ENCODE measurements around the gene ZBTB11. TPM values are rescaled to one million over a fixed set of nuclear protein-coding genes. Genes with fewer than 3 reads are reported as not detected.

ZBTB11 gene
- total RNA-seq, 1 experiment from 2014 or later, result 36.5 TPM

DNA sequence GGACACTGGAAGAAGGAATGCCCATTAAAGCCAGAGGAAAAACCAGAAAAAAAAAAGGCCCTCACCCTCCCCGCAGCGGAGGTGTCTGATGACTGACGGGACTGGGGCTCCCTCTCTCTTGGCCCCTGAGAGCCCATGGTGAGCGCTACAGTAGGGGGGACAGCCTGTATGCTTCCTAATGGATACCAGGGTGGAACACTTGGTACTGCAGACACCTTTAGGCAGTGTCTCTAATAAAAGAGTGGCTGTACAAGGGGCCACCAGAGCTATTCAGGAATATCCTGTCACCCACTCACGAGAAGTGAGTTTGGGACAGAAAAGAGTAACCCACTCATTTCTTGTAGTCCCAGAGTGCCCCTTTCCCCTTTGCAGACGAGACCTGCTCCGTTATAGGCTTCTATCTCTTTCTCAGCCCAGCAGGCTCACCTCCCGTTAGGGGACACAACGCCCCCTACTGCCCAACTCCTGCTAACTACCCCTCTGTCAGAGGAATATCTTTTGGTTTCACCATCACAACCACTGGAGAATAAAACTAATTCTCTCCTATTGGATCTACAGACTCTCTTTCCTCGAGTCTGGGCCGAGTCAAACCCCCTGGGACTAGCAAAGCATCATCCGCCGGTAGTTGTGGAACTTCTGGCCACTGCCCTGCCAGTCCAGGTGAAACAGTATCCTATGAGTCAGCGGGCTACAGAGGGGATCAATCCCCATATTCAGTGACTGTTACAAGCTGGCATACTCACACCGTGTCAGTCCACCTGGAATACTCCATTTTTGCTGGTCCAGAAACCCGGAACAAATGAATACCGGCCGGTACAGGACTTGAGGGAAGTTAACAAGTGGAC, 40.8 kb downstream of the ZBTB11 start:
- Mint-ChIP-seq H3K4me3 (ENCODE audit: low read depth, unreplicated experiment) (no peak overlapping the region), H3K27ac (ENCODE audit: unreplicated experiment) (no peak overlapping the region), H3K9me3 (ENCODE audit: low read depth, unreplicated experiment) (no peaks in the 10 kb centered on the region), H3K27me3 (ENCODE audit: unreplicated experiment) (no peaks in the 10 kb centered on the region), H3K4me1 (ENCODE audit: low read depth, unreplicated experiment) (no peaks in the 10 kb centered on the region), H3K36me3 (ENCODE audit: insufficient read depth, unreplicated experiment) (no peaks in the 10 kb centered on the region)
- BruUV-seq (replicated peaks), result no TSS peak
- CTCF ChIA-PET, result no interaction called here
- peak; percentile 21 for TF ChIP-seq CTCF (IDR thresholded peaks at IDR 0.05; ENCODE audit: unreplicated experiment)
- intact Hi-C loops (cut with micrococcal nuclease; ENCODE audit: unreplicated experiment), result no loop called here
- peak; percentile 64 for DNase-seq

GRCh38 chr3:101635345-101635744, 41.6 kb downstream of the ZBTB11 start:
- TF ChIP-seq CTCF (IDR thresholded peaks at IDR 0.05; ENCODE audit: unreplicated experiment), result no peak
- no peaks in the 10 kb centered on the region for H3K36me3 Mint-ChIP-seq (ENCODE audit: insufficient read depth, unreplicated experiment)
- intact Hi-C loops (cut with micrococcal nuclease; ENCODE audit: unreplicated experiment), result no loop called here
- H3K4me3 Mint-ChIP-seq (ENCODE audit: low read depth, unreplicated experiment), result no peak overlapping the region
- no peaks in the 10 kb centered on the region for H3K27me3 Mint-ChIP-seq (ENCODE audit: unreplicated experiment)
- no peak overlapping the region for H3K27ac Mint-ChIP-seq (ENCODE audit: unreplicated experiment)
- H3K9me3 Mint-ChIP-seq (ENCODE audit: low read depth, unreplicated experiment), result no peaks in the 10 kb centered on the region
- H3K4me1 Mint-ChIP-seq (ENCODE audit: low read depth, unreplicated experiment), result no peaks in the 10 kb centered on the region
- DNase-seq, result no peak
- CTCF ChIA-PET, result no interaction called here
- no TSS peak for BruUV-seq (replicated peaks)

GRCh38 chr3:101634591-101635196, 42.2 kb downstream of the ZBTB11 start:
- no peak for TF ChIP-seq CTCF (IDR thresholded peaks at IDR 0.05; ENCODE audit: unreplicated experiment)
- intact Hi-C loops (cut with micrococcal nuclease; ENCODE audit: unreplicated experiment), result no loop called here
- Mint-ChIP-seq H3K27ac (ENCODE audit: unreplicated experiment) (no peak overlapping the region), H3K27me3 (ENCODE audit: unreplicated experiment) (no peaks in the 10 kb centered on the region), H3K36me3 (ENCODE audit: insufficient read depth, unreplicated experiment) (no peaks in the 10 kb centered on the region), H3K4me3 (ENCODE audit: low read depth, unreplicated experiment) (no peak overlapping the region), H3K4me1 (ENCODE audit: low read depth, unreplicated experiment) (no peaks in the 10 kb centered on the region), H3K9me3 (ENCODE audit: low read depth, unreplicated experiment) (no peaks in the 10 kb centered on the region)
- CTCF ChIA-PET, result no interaction called here
- DNase-seq, result no peak
- no TSS peak for BruUV-seq (replicated peaks)

DNA sequence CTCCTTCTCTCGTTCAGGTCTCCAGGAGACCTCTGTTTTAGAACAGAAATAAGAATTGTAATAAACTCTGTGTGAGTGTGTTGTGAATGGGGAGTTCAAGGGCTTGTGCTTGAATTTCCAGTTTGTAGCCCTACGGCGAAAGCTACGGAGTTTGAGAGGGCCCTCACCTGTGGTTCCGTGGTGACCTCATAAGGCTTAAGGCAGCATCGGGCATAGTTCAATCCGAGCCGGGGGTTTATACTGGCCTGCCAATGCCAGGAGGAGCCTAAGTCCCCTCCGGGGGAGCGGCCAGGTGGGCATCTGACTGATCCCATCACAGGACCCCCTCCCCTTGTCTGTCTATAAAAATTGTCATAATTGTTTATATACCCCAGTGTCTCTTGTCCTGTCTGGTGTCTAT, 43.7 kb downstream of the ZBTB11 start:
- Mint-ChIP-seq H3K4me3 (ENCODE audit: low read depth, unreplicated experiment) (no peak overlapping the region), H3K9me3 (ENCODE audit: low read depth, unreplicated experiment) (no peaks in the 10 kb centered on the region), H3K36me3 (ENCODE audit: insufficient read depth, unreplicated experiment) (no peaks in the 10 kb centered on the region), H3K27ac (ENCODE audit: unreplicated experiment) (no peak overlapping the region), H3K27me3 (ENCODE audit: unreplicated experiment) (no peaks in the 10 kb centered on the region), H3K4me1 (ENCODE audit: low read depth, unreplicated experiment) (no peaks in the 10 kb centered on the region)
- CTCF ChIA-PET, result no interaction called here
- DNase-seq, result no peak
- intact Hi-C loops (cut with micrococcal nuclease; ENCODE audit: unreplicated experiment), result no loop called here
- no peak for TF ChIP-seq CTCF (IDR thresholded peaks at IDR 0.05; ENCODE audit: unreplicated experiment)
- BruUV-seq (replicated peaks), result no TSS peak
